Uterus (tissue), 2 donors: Measurements from ENCODE around the gene MOCOS.

Source experiments
- CTCF ChIP-seq, 4 experiments: fragments of 200-600 bp in 2 of 4; fragments of 450-650 bp in 2 of 4; sonication (generic) in 2 of 4; IDR thresholded peaks; one replicate each; pipeline ENCODE4 v1.5.1; 2016 to 2019; ENCODE audit warnings: antibody characterized with exemption in 4 of 4, mild to moderate bottlenecking in 2 of 4, moderate library complexity in 1 of 4
- POLR2A ChIP-seq, 2 donors: fragments of 450-650 bp; IDR thresholded peaks; one replicate each; pipeline ENCODE4 v1.6.1; 2016; ENCODE audit warnings: antibody characterized with exemption in 2 of 2, mild to moderate bottlenecking in 1 of 2, moderate library complexity in 1 of 2

GRCh38 chr18:36191286-36191685, 4.0 kb downstream of the MOCOS start:
- TF ChIP-seq POLR2A (IDR thresholded peaks at IDR 0.05) = no peak
- no peak for TF ChIP-seq CTCF (IDR thresholded peaks at IDR 0.05)
